Activated CD4-positive, alpha-beta T cell treated with anti-CD3 and anti-CD28 coated beads for 1 hour (primary cell): Measurements from ENCODE around the gene MTAP.
"Not testable (repeated sequence)": the region's sequence is repeated elsewhere in the genome, so short reads cannot be mapped to it uniquely, and the experiment has no call there.

Experiments used
- DNase-seq: peaks from one replicate; pipeline ENCODE4 v3.0.0-alpha.2; 2020

Gene MTAP

GRCh38 chr9:21931428-21931827, 129.0 kb downstream of the MTAP start:
- DNase-seq, result no peak

- no peak for DNase-seq
These were observed 130.8 kb downstream of the MTAP start for GRCh38 chr9:21933281-21933680.

- no peak for DNase-seq
These were observed 131.4 kb downstream of the MTAP start for GRCh38 chr9:21933865-21934264.

GRCh38 chr9:21935631-21936030, 133.2 kb downstream of the MTAP start:
- DNase-seq, result no peak

GRCh38 chr9:21936161-21936560, 133.7 kb downstream of the MTAP start:
- no peak for DNase-seq

GRCh38 chr9:21941337-21941995, 139.0 kb downstream of the MTAP start:
- no peak for DNase-seq

GRCh38 chr9:21943464-21943863, 141.0 kb downstream of the MTAP start:
- DNase-seq, result no peak

- DNase-seq, result no peak
These were observed 143.2 kb downstream of the MTAP start for GRCh38 chr9:21945606-21946005.

GRCh38 chr9:21958833-21959232, 156.4 kb downstream of the MTAP start:
- DNase-seq, result no peak

GRCh38 chr9:21959268-21959667, 156.8 kb downstream of the MTAP start:
- not testable (repeated sequence) for DNase-seq

GRCh38 chr9:21961569-21961968, 159.1 kb downstream of the MTAP start:
- no peak for DNase-seq

- peak; percentile 37 for DNase-seq
These were observed 162.5 kb downstream of the MTAP start for GRCh38 chr9:21964925-21965385.

- no peak for DNase-seq
These were observed 163.0 kb downstream of the MTAP start for GRCh38 chr9:21965401-21965951.

GRCh38 chr9:21966140-21966851, 163.9 kb downstream of the MTAP start:
- no peak for DNase-seq

GRCh38 chr9:21967169-21967568, 164.7 kb downstream of the MTAP start:
- no peak for DNase-seq

GRCh38 chr9:21967702-21968101, 165.3 kb downstream of the MTAP start:
- DNase-seq, result no peak

GRCh38 chr9:21968331-21969010, 166.0 kb downstream of the MTAP start:
- no peak for DNase-seq

- no peak for DNase-seq
These were observed 166.8 kb downstream of the MTAP start for GRCh38 chr9:21969011-21969940.

- no peak for DNase-seq
These were observed 167.7 kb downstream of the MTAP start for GRCh38 chr9:21969951-21970799.

GRCh38 chr9:21970800-21971640, 168.6 kb downstream of the MTAP start:
- DNase-seq, result no peak

- DNase-seq, result no peak
These were observed 169.9 kb downstream of the MTAP start for GRCh38 chr9:21972361-21972760.
